Hematopoietic multipotent progenitor cell treated with erythropoietin and hydrocortisone succinate and interleukin-3 and kit ligand, for 4 days (in vitro differentiated cells): Measurements from ENCODE around the gene MBD3.
A peak's percentile ranks its signal among the peaks of the same experiment; 100 is the strongest.
"Not testable (repeated sequence)": the region's sequence is repeated elsewhere in the genome, so short reads cannot be mapped to it uniquely, and the experiment has no call there.

Experiments used
- DNase-seq: peaks from one replicate; pipeline ENCODE4 v3.0.0-alpha.2; 2015

MBD3 gene, protein sequence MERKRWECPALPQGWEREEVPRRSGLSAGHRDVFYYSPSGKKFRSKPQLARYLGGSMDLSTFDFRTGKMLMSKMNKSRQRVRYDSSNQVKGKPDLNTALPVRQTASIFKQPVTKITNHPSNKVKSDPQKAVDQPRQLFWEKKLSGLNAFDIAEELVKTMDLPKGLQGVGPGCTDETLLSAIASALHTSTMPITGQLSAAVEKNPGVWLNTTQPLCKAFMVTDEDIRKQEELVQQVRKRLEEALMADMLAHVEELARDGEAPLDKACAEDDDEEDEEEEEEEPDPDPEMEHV

DNA sequence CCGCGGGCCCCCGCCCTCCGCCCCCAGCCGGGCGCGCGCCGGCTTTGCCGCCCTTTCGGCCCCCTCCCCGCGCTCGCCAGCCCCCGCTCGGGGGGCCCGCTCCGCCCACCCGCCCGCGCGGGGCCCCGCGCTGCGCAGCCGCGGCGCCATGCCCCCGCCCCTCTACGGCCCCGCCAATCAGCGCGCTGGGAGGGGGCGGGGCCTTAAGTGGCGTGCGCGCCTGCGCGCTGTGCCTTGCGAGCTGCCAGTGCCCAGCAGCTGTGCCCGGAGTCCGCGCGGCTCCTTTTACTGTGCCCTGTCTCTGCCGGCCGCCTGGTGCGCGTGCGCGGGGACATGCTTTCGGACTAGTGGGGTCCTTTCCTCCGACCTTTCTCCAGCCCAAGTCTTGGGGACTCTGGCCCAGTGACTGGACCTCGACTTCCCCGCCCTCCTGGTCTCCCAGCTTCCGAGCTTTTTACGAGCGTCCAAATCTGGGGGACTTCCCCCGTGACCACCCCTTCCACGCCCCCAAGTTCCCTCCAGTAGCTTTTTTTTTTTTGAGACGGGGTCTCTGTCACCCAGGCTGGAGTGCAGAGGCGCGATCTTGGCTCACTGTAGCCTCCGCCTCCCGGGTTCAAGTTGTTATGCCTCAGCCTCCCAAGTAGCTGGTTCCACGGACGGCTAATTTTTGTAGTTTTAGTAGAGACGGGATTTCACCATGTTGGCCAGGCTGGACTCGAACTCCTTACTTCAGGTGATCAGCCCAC, at the start of gene MBD3:
MBD3 (minus strand) TSS at position 111 of the 746 bp plus-strand sequence. CDS start 234 bp downstream, outside the sequence.
- DNase-seq, result peak; percentile 98

DNA sequence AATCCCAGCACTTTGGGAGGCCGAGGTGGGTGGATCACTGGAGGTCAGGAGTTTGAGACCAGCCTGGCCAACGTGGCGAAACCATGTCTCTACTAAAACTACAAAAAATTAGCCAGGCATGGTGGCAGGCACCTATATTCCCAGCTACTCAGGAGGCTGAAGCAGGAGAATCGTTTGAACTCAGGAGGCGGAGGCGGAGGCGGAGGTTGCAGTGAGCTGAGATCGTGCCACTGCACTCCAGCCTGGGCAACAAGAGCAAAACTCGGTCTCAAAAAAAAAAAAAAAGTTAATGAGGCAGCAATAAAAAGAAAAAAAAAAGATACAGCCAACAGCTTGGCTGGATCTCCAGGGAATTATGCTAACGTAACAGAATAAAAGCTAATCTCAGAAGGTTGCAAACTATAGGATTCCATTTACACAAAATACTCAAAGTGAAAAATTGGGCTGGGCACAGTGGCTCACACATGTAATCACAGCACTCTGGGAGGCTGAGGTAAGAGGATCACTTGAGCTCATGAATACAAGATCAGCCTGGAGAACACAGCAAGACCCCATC, 48.3 kb upstream of the MBD3 start:
- not testable (repeated sequence) for DNase-seq

GRCh38 chr19:1636325-1637236, 43.9 kb upstream of the MBD3 start:
- DNase-seq, result no peak

GRCh38 chr19:1634938-1635243, 42.2 kb upstream of the MBD3 start:
- no peak for DNase-seq

DNA sequence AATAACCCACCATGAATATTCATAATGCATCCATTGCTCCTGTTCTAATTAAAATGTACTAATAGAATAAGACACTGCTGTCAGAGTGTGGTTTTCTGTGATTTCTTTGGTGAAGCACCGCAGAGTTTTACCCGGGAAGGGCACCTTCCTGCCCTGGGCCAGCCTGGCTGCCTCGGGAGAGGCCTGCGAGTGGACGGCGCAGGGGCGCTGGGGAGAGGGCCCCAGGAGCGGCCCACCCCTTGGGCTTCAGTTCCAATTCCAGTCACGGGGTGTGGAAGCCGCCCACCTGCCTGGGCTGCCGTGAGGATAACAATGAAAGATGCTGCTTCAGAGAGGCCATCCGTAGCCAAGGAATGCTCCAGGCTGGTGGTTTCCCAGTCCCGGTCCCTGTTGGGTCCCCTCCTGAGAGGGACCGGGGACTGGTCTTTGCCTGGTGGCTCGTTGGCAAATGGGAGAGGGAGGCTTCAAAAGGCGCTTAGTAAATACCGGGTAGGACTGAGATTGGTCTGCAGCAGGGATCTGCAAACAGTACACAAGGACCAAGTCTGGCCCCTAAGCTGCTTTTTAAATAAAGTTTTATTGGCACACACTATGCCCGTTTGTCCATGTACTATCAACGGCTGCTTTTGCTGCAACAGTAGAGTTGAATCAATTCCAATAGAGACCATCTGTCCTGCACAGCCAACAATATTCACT, 41.7 kb upstream of the MBD3 start:
- DNase-seq, result no peak

GRCh38 chr19:1633269-1633826, 40.7 kb upstream of the MBD3 start:
- no peak for DNase-seq

- DNase-seq, result peak; percentile 92
Measured at GRCh38 chr19:1632462-1633268, 40.0 kb upstream of the MBD3 start.

DNA sequence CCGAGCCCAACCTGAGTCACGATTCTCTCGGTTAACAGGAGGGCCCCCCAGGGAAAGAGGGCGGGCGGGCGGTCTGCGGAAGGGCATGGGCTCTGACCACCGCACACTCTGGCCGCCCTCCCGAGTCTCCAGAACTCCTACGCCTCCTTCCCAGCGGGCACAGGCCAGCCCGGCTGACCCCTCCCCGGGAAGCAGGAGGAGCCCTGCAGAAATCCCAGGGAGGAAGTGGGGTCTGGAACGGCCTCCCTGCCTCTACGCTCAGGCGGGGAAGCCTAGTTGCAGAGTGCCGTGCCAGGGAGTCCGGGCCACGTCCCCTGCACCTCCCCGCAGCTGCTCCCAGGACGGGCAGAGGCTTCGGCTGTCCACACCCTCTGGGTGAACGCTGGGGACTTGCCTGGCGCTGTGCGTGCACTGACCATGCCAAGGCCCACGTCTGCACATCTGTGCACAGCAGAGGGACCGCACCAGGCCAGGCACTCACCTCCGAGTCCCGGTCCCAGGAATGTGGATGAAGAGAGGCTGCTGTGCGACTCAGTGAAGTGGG, 39.0 kb upstream of the MBD3 start:
- DNase-seq, result no peak

DNA sequence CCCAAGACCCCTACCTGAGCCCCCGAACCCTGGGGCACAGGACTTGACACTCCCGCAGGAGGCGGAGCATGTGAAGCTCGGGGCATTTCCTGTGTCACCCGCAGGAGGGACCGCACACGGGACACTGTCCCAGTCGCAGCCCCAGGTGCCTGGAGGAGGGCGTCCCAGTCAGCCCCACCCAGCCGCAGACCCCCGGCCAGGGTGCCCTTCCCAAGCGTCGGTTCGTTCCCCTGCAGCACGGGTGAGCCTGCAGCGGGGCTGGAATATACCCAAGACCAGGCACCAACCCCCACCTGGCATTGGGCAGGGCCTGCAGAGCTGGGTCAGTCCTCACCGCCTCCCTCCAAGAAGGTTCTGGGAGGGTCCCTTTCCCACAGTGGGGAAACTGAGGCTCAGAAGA, 38.1 kb upstream of the MBD3 start:
- DNase-seq, result no peak

GRCh38 chr19:1630012-1630411, 37.3 kb upstream of the MBD3 start:
- DNase-seq, result no peak

- DNase-seq, result no peak
Measured at GRCh38 chr19:1629256-1629808, 36.7 kb upstream of the MBD3 start.

- DNase-seq, result no peak
Measured at GRCh38 chr19:1627194-1627593, 34.5 kb upstream of the MBD3 start.

DNA sequence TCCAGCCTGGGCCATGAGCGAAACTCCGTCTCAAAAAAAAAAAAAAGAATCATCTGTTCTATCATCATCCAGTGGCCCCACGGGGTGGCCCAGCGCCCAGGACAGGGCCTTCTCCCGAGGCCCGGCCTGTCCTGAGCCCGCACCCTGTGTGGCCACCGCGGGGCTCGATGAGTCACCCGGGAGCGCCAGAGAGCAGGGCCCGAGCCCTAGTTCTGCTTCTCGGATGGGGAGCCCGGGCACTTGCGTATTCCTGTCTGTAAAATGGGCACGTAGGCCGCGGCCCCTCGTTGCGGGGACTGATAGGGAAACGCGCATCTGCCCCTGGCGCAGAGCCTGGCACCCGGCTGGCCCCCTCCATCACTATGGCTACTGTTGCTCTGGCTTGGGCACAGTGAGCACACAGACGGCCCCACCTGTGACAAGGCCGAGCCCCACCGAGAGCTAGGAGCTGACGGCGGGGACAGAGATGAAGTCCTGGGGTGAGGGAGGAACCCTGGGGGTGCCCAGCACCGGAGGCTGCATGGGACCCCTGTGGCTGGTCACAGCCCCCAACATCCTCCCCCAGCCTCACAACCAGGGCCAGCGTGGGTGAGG, 33.8 kb upstream of the MBD3 start:
- no peak for DNase-seq

- DNase-seq, result peak; percentile 88
Measured at GRCh38 chr19:1624458-1624857, 31.8 kb upstream of the MBD3 start.

- no peak for DNase-seq
Measured at GRCh38 chr19:1622541-1622940, 29.9 kb upstream of the MBD3 start.

DNA sequence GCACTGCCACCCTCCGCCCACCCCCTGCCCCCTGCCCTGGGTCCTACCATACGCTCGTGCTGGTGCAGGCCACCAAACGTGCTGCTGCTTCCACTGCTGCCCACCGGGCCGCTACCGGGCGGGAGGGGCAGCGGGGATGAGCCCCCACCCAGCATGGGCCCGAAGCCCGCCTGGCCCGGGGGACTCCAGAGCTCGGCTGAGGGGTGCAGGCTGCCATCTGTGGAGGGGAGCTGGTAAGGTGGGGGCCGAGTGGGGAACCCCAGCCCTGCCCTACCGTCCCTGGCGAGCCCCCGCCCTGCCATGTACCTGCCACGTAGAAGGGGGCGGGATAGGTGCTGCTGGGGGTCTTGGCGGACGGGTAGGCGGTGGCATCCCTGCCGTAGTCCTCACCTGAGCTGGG, 29.3 kb upstream of the MBD3 start:
- no peak for DNase-seq

DNA sequence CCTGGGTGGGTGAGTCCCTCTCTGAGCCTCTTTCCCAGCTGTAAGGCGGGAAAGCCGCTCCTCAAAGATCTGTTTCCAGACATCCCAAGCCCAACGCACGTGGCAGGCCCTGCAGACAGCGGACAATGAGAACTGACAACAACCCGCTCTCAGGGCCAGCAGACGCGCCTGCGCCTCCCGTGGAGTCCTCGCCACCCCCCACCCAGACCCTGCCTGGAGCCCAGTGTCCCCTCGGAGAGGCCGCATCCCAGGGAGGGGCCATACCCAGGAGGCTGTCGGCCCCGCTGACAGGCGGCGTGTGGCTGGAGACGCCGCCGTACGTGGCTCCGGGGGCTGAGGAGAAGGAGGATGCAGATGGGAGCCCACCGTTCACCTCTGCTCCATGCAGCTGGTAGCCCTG, 28.9 kb upstream of the MBD3 start:
- DNase-seq, result no peak

GRCh38 chr19:1621021-1621420, 28.4 kb upstream of the MBD3 start:
- no peak for DNase-seq

GRCh38 chr19:1620502-1620901, 27.8 kb upstream of the MBD3 start:
- no peak for DNase-seq

GRCh38 chr19:1619703-1620102, 27.0 kb upstream of the MBD3 start:
- DNase-seq, result no peak

DNA sequence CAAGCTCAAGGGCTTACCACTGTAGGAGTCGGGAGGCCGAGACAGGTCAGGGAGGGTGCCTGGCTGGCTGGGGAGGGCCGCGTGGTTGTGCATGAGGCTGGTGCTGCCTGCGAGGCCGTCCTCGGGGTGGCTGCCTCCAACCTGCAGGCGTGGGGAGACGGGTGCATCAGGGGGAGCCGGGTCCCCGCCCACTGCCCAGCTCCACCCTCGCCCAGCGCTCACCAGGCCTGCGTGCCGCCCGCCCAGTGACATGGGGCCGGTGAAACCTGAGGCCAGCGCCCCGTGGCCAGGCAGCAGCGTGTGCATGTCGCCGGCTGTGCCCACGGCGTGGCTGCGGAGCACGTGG, 26.4 kb upstream of the MBD3 start:
- DNase-seq, result no peak
